GM19395 (cell line): ENCODE results near the gene COPS4.

Source experiments
- ATAC-seq: cut with Tn5 transposase; IDR thresholded peaks from one replicate; pipeline ENCODE4 v1.9.1; 2021; ENCODE audit warnings: mild to moderate bottlenecking, moderate library complexity; ENCODE audit not compliant: unreplicated experiment

COPS4 gene

GRCh38 chr4:83115656-83116285, 80.8 kb downstream of the COPS4 start:
- ATAC-seq, result no peak

- no peak for ATAC-seq
Measured at GRCh38 chr4:83118869-83119268, 83.9 kb downstream of the COPS4 start.

- ATAC-seq, result no peak
Measured at GRCh38 chr4:83121246-83121645, 86.3 kb downstream of the COPS4 start.

- ATAC-seq, result no peak
Measured at GRCh38 chr4:83124111-83124780, 89.3 kb downstream of the COPS4 start.
